ENCODE results near the gene NDUFS8. TPM values are rescaled to one million over a fixed set of nuclear protein-coding genes. Genes with fewer than 3 reads are reported as not detected.
A peak's percentile ranks its signal among the peaks of the same experiment; 100 is the strongest.

Gene NDUFS8
- total RNA-seq, 1 donor from 2014 or later, result 144 TPM

DNA sequence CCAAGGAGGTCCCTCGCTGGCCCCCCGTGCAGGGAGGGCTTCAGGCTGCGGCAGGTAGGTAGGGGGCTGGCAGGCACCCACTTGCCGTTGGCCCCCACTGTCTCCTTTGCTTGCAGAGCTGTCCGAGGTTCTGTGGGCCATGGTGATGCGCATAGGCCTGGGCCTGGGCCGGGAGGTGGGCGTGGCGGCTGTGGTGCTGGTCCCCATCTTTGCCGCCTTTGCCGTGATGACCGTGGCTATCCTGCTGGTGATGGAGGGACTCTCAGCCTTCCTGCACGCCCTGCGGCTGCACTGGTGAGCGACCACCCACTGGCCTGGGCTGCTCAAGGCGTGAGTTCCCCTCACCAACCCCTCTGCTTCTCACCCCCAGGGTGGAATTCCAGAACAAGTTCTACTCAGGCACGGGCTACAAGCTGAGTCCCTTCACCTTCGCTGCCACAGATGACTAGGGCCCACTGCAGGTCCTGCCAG is 19.9 kb downstream of the NDUFS8 start:
- Mint-ChIP-seq H3K36me3 (ENCODE audit: low read depth, unreplicated experiment) (peaks cover 27% of the 10 kb centered on the region), H3K4me3 (ENCODE audit: unreplicated experiment) (no peak overlapping the region), H3K27ac (ENCODE audit: unreplicated experiment) (peak overlapping the region; percentile 6), H3K27me3 (ENCODE audit: unreplicated experiment) (peaks cover 27% of the 10 kb centered on the region), H3K9me3 (ENCODE audit: unreplicated experiment) (no peaks in the 10 kb centered on the region), H3K4me1 (ENCODE audit: unreplicated experiment) (peaks cover 15% of the 10 kb centered on the region)
- TF ChIP-seq CTCF (IDR thresholded peaks at IDR 0.05; ENCODE audit: unreplicated experiment), result no peak
- DNase-seq (ENCODE audit: low spot score), result no peak

DNA sequence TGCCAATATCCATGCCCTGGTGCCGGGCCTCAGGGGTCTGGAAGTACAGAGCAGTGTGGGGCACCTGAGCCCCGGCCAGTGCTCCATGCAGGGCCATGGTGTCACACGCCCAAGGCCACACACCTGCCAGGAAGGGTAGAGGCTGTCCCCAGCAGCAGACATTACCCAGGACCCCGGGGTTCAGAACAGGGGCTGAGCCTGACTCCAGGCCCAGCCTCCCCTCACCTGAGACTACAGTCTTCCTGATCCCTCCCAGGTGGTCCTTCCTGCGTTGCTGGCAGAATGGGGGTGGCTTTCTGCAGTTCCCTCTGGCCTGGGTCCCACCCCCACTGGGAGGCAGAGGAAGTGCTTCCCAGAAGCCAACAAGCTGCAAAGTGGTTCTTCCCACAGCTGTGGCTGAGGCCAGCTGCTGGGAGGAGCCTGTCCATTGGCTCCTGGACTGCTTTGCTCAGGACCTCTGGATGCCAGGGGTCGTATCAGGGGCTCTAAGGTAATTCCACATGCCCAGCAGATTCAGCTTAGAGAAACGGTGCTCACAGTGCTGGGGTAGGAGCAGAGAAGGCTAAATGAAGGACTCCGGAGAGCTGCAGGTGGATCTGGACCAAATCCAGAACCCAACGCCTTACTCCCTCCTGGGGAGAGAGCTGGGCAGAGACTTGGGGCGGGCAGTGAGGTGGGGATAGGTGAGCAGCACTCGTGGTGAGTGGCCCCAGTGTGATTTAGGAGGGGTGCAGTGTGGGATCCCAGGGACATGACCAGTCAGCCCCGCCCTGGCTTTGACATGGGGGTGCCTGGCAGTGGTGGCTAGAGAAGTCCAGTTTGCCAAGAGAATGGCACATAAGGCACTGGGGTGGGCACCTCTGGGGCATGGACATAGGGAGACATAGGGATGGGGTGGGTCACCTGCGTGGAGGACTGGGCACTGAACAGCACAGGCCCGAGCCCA is 21.0 kb downstream of the NDUFS8 start:
- peak; percentile 36 for DNase-seq (ENCODE audit: low spot score)

DNA sequence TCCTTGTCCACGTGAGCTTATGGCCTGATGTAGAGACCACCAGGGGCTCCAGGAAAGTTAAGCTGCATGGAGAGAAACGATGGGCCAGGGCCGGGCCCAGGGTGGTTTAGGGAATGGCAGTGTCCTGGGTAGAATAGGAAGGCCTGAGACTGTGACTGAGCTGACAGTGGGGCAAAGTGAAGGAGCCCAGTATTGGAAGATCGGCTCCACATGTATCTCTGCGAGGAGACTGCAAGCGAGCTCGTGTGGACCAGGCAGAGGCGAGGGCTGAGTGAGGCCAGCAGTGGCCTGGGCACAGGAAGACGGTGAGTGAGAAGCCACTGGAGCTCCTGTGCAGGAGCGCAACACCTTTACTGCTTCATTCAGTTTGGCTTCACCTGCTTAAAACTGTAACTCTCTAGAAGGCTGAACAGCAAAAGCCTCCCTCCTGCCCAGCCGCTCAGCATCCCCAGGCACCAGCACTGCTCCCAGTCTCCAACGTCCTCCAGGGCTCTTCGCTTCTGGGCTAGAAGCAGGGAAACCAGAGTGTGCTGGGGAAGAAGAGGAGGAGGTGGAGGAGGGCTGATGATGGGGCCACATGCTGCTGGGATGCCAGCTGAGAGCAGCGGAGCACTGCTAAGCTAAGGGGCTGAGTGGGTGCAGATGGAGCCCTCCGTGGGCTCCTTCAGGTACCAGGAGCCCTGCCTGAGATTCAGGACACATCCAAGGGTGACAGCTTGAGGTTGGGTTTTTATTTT is 21.8 kb downstream of the NDUFS8 start:
- H3K4me1 Mint-ChIP-seq (ENCODE audit: unreplicated experiment), result peaks cover 25% of the 10 kb centered on the region
- H3K4me3 Mint-ChIP-seq (ENCODE audit: unreplicated experiment), result peak overlapping the region; percentile 71
- TF ChIP-seq CTCF (IDR thresholded peaks at IDR 0.05; ENCODE audit: unreplicated experiment), result no peak
- no peak for DNase-seq (ENCODE audit: low spot score)
- peaks cover 39% of the 10 kb centered on the region for H3K36me3 Mint-ChIP-seq (ENCODE audit: low read depth, unreplicated experiment)
- H3K27me3 Mint-ChIP-seq (ENCODE audit: unreplicated experiment), result peaks cover 27% of the 10 kb centered on the region
- peak overlapping the region; percentile 78 for H3K27ac Mint-ChIP-seq (ENCODE audit: unreplicated experiment)
- no peaks in the 10 kb centered on the region for H3K9me3 Mint-ChIP-seq (ENCODE audit: unreplicated experiment)

More for the DNA sequence above, 21.0 kb downstream of the NDUFS8 start:
- H3K4me3 Mint-ChIP-seq (ENCODE audit: unreplicated experiment), result peak overlapping the region; percentile 71
- TF ChIP-seq CTCF (IDR thresholded peaks at IDR 0.05; ENCODE audit: unreplicated experiment), result no peak
- H3K27me3 Mint-ChIP-seq (ENCODE audit: unreplicated experiment), result peaks cover 27% of the 10 kb centered on the region
- peaks cover 32% of the 10 kb centered on the region for H3K36me3 Mint-ChIP-seq (ENCODE audit: low read depth, unreplicated experiment)
- no peaks in the 10 kb centered on the region for H3K9me3 Mint-ChIP-seq (ENCODE audit: unreplicated experiment)
- peak overlapping the region; percentile 78 for H3K27ac Mint-ChIP-seq (ENCODE audit: unreplicated experiment)
- H3K4me1 Mint-ChIP-seq (ENCODE audit: unreplicated experiment), result peaks cover 18% of the 10 kb centered on the region

- Mint-ChIP-seq H3K4me1 (ENCODE audit: unreplicated experiment) (peaks cover 26% of the 10 kb centered on the region), H3K27ac (ENCODE audit: unreplicated experiment) (peak overlapping the region; percentile 39), H3K36me3 (ENCODE audit: low read depth, unreplicated experiment) (peaks cover 45% of the 10 kb centered on the region), H3K4me3 (ENCODE audit: unreplicated experiment) (peak overlapping the region; percentile 78), H3K9me3 (ENCODE audit: unreplicated experiment) (no peaks in the 10 kb centered on the region), H3K27me3 (ENCODE audit: unreplicated experiment) (peaks cover 27% of the 10 kb centered on the region)
- TF ChIP-seq CTCF (IDR thresholded peaks at IDR 0.05; ENCODE audit: unreplicated experiment), result no peak
- no peak for DNase-seq (ENCODE audit: low spot score)
Measured at GRCh38 chr11:68053117-68053516, 22.6 kb downstream of the NDUFS8 start.

Measured in endothelial cell (in vitro differentiated cells).